ENCODE data around the gene RNF220.
"Not testable (repeated sequence)": the region's sequence is repeated elsewhere in the genome, so short reads cannot be mapped to it uniquely, and the experiment has no call there.

The RNF220 gene

DNA sequence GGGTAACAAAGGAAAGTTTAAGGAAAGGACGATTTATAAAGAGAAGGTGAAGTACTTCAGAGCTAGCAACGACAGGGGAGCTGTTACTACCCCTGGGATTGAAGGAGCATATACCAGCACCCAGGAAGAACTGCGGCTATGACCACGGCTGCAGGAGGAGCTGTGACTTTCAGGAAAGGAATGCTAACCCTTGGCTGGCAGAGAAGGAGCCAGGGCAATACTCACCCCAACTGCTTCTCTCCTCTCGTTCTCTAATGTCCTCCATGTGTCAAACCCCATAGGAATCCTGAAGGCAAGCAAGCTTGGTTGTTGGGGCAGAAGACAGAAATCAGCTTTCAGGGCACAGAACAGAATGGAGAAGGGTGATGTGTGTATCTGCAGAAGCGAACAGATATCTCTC lies 148.7 kb downstream of the RNF220 start:
- DNase-seq: peak; percentile 26

DNA sequence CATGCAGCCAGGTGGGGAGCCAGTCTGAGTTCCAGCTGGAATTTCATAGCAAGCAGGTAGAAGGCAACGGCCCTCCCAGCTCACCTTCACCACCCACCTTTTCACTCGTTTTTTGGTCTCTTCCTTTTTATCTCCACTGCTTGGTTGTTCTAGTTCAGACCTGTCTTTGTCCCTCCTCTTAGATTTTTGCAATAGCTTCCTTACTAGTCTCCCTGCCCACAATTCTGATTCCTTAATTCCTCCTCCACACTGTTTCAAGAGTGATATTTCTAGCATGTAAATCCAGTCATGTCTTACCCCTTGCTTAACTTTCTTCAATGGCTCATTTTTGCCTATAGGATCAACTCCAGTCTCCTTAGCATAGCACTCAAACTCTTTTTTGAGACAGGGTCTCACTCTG lies 149.7 kb downstream of the RNF220 start:
- no peak for DNase-seq

DNA sequence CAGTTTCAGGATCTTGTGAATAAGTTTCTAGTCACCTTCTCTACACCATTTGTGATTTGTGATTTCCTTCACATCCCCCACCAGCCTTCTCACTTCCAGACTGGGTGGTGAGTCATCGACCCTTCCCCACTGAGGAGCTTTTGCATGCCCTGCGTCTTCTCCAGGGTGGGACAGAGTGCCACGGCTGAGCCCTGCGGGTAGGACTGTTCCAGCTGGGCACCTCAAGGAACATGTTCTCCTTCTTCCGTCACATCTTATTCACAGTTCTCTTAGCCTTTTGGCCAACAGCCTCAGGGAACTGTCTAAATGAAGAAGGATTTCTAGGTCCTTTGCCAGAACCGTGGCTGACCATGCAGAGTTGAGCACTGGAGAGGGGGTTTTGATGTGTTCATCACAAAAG lies 152.7 kb downstream of the RNF220 start:
- peak; percentile 28 for DNase-seq

DNA sequence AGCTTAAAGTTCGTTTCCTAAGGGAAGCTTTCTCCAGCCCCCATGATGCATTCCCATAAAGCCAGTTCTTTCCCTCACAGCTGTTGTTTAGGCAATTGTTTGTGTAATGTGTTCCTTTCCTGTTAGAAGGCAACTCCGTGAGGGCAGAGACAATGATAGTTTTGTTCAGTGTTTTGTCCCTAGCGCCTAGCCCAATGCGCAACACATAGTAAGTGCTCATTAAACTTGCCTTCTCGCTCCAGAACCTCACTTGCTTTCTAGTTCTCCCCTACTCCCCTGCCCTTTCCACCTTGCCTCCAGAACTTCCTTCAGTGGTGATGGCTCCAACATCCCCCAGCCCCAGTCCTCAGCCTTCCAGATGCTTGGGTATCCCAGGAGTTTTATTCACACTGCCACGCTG lies 153.8 kb downstream of the RNF220 start:
- no peak for DNase-seq

DNA sequence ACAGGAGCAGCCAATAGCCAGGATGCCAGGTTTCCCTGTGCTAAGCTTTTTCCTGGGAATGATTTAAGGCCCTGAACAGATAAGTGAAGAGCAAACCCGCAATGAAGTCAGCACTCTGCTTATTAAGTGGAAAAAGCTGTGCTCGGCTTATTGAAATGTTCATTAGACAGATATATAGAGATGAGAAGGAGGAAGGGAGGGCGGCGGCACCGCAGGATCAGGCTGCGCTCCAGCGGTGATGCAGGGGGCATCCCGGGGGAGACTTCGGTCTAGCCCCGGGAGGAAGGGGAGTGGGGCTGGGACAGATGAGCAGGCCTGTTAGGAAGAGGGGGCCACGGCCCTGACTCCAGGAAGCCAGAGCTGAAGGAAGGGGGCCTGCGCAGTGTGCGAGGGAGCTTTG lies 154.3 kb downstream of the RNF220 start:
- DNase-seq: peak; percentile 50

DNA sequence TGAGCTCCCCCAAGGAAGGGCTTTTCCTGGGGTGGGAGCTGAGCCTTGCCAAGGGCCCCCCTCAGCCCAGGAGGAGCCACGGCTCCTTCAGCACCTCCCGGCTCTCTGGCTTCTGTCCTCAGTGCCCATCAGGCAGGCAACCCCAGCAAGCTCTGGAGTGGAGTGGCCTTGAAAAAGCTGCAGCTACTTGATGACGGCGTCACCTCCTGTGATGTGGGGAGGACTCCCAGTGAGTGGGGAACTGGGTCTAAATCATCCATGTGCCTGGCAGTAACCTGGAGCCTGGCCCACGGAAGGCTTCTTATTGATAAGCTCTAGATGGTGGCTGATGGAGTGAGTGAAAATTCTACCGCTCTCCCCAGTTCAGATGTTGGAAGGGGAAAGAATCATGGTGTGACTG lies 154.9 kb downstream of the RNF220 start:
- no peak for DNase-seq

DNA sequence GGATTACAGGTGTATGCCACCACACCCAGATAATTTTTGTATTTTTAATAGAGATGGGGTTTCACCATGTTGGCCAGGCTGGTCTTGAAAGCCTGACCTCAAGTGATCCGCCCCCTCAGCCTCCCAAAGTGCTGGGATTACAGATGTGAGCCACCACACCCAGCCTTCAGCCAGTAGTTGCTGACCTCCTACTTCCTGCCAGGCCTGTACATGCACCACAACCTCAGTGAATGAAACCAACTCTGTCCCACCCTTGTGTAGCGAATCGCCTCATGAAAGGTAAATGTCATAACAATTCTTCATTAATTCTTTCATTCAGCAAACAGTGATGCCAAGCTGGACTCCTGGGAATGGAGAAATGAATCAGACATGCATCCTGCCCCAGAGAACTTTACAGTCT lies 155.6 kb downstream of the RNF220 start:
- not testable (repeated sequence) for DNase-seq

DNA sequence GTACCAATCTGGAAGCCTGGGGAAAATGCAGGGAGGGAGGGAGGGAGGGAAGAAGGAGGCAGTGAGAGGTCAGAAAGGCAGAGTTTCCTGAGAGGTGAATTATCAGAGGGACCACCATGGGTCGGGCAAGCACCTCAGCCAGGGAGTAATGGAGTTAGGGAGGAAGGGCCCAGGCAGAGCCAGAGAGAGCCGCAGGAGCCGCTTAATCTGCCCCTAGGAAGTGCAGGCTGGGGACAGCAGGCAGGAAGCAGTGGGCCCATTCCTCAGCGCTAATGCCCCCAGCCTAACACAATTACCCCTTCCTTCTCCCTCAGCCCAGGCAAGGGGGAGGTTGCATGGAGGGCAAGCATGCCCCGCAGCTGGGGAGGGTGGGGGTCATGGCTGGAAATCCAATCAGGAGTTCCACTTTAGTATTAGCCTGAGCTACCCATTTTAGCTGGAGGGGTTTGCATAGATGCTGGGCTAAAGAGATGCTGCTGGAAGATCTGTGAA lies 160.2 kb downstream of the RNF220 start:
- DNase-seq: no peak

DNA sequence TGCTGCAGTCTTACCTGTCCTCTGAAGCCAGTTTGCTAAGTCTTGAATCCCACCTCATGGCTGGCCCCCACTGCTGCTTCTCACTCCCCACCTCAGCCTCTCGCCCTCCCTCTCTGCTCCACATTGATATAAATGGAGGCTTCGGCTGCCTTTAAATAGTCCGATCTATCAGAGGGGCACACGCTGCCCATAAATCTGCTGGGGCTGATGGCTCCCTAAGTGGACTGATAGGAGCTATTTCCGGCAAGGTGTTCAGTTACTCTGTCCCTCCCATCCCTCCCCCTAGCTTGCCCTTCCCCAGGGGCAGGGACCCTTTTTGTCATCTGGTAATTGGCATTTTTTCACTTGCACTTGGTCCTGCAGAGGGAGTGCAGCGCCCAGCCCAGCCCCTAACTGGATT lies 160.8 kb downstream of the RNF220 start:
- no peak for DNase-seq

DNA sequence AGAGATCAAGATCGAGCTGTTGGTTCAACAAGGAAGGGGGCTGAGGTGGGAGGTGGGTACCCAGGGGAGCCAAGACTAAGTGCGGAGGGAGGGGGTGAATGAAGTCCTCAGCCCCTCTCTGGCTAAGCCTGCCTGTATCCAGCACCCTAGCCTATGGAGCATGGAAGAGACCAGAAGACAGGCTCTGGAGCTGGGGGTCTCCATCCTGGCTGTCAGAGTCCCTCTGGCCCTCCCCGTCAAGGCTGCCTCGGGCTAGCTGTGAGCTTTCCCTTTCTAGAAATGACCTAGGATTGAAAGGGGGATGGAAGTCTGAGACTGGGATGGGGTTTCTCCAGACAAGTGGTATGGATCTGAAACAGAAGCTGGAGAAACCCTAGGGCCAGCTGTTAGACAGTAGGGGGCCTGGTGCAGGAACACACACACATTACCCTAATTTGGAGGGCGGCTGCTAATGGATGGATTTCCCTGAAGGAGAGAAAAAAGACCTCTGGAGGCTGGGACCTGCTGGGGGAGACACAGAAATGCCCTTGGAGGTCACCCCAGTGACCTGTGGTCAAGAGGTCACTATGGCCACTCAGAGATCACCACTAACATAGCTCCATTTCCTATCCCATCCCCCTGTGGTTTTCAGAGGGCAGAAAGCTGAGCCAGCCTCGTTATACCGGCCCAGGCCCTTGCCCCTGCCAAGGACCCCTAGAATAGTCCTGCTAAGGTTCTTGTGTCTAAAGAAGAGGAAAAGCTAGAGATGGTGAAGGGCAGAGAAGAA lies 161.4 kb downstream of the RNF220 start:
- DNase-seq: no peak

DNA sequence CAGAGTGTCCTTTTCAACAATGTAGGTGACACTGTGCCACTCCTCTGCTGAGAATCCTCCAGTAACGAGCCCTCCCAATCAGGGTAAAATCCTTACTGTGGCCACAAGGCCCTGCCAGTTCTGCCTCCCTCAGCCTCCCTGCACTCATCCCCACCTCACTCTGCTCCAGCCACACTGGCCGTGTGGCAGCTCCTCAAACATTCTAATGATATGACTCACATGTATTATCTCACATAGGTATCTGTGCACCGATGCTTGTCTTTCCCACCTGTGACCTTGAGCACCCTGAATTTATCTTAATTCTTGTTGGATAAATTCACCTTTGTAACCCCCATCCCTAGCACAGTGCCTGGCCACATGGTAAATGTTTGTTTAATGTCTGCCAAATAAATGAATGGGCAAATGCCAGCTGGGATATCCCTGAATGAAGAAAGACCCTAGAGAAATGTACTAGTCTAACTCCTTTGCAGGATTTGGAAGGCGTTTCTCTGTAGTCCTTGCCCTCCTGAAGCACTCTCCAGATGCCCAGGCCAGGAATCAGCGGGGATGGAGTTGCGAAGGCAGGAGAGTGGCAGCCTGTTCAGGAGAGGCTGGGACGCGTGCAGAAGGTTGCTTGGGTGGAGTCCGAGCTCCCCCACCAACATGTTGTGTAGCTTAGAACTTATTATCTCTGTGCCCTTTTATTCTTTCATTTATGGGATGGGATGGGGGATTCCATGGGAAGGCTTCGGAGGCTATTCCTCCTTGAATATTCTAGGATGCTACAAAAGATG lies 163.3 kb downstream of the RNF220 start:
- DNase-seq: no peak

DNA sequence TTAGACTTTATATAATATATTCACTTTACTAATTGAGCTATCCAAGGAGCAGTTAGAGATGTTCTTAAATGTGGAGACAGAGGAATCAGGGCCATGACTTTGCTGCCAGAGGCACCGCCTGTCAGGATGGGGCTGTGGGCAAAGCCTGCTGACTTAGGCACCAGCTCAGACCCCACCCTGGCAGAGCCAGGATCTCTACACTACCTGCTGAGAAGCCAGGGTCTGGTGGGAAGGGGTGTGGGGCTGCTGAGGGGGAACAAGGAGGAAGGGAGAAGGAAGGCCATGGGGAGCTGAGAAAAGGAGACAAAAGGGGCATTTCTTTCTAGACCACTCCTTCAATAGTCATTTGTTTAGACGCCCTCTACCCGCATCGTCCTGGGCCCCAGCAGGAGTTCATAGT lies 164.4 kb downstream of the RNF220 start:
- DNase-seq: no peak

DNA sequence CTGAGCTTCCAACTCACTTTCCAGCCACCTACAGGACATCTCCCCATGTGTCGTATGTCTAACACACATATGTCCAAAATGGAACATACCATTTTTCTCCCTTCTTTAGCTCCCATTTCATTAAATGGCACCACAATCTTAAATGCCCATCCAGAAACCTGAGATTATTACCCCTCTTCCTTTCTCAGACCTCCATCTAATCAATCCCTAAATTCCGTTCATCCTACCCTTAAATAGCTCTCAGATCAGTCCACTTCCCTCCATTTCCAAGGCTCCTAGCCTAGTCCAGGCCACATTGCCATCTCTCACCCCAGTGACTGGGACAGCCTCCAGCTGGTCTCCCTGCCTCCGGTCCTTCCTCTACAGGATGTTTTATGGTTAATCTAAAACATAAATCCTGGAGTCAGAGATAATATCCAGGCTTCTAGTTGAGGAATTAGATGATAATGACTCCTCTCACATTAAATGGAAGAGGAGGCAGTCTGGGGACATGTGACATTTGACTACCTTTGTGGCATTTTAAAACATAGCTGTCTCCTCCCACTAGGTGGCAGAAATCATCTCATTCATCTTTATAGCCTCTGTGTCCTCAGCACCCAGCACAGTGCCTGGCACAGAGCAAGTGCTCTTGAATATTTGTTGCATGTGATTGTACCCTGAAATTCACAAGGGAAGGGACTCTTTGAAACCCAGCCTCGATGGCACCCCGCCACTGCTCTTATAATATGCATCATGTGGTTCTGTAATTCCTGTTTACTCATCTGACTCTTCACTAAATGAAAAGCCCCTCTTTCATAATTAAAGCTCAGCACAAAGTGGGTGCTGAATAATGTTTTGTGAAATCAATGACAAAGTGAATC lies 166.9 kb downstream of the RNF220 start:
- DNase-seq: no peak

DNA sequence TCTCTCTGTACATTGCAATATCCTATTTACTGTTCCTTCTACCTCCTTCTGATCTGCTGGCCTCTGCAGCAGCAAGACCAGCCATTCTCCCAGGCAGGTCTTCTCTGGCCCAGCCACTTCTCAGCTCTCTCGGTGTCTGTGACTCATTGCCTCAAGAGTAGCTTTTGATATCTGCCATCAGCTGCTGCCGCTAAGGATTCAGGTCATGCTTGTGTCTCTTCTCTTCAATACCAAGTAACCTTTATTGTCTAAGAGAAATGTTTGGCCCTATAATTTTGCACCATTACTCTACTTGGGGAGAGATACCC lies 167.5 kb downstream of the RNF220 start:
- no peak for DNase-seq

DNA sequence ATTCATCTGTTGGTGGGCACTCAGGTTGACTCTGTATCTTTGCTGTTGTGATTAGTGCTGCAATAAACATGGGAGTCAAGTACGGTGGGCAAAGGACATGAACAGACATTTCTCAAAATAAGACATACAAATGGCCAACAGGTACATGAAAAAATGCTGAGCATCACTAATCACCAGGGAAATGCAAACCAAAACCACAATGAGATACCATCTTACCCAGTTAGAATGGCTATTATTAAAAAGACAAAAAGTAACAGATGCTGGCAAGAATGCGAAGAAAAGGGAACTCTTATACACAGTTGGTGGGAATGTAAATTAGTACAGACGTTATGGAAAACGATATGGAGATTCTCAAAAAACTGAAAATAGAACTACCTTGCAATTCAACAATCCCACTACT lies 170.3 kb downstream of the RNF220 start:
- no peak for DNase-seq

DNA sequence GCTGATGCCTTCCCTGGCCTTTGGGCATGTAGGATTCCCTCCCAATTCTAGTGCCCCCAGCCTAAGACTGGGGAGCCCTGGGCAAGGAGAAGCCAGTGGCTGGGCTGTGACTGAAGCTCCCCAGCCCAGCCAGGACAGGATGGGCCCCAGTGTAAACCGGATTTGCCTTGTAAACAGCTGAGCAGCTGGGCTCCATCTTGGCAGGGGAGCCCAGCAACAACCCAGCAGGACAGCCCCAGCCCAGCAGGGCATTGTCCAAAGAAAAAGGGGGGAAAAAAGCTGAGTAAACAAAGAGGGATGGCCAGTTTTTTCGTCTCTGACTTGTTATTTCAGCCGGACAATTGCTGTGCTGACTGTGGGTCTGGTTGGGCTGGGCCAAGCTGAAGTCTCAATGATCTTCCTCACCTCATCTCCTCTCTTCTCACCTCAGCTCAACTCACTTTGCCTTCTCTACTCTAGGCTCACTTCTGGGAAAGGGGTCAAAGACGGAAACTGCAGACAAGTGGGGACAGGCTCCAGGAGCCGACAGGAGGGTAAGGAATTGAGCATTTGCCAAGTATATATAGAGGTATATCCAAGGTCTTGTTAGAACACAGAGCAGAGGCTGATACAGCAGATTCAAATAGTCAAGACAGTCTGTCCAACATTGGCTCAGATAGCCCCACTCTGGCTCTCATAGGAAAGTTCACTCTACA lies 171.5 kb downstream of the RNF220 start:
- DNase-seq: no peak

DNA sequence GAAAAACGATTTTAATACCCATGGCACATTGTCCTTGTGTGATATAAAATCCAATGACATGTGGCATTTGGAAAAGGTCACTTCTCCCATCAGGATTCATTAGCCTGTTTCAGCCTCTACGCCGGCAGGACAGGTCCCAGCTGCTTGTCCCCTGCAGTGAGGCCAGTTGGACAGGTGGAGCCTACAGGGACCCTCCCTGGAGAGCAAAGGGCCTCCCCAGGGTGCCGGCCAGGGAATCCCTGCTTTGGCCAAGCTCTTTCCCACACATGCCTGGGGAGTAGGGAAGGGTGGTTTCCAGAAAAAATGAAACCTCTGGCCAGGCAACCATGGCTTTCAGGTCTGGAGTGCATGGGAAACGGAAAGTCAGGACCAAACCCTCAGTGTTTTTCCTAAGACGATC lies 176.2 kb downstream of the RNF220 start:
- no peak for DNase-seq

DNA sequence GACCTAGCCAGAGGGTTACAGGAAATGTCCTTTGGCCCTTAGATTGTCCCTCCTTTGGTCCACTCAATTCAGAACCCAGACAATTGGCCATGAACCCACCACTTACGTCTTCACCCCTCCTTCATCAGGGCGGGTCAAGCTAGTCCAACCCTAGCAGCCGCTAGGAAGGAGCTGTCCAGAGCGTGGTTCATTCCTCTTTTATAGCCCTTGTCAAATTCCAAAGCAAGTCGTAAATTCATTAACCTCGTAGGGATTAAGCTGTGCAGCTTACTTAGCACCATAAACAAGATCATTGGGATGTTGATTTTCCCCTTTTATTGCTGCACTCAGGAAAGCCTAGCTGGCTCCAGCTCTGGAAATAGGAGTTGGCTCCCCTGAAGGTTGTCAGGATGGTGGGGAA lies 179.1 kb downstream of the RNF220 start:
- DNase-seq: no peak

DNA sequence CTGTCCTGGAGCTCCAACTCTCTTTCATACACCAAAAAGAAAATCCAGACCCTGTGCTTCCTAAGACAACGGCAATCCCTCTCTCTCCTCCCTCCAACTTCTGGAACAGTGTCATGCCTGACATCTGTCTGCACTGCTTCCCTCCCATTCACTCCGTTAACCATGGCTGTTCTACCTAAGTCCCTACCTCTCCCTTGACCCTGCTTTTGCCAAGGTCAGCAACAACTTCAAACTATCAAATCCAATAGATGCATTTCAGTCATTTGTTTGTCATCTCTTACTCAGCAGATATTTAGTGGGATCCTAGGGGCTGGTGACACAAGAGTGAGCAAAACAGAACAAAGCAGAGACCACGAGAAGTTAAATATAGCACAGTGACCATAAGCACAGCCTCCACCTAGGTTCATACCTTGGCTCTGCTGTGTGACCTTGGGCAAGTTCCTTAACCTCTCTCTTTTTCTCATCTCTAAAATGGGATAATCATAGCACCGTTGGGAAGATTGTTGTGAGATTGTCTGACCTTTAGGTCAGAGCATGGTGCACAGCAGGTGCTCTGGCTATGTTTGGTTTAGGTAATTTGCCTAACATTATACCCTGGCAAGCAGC lies 180.4 kb downstream of the RNF220 start:
- DNase-seq: no peak

DNA sequence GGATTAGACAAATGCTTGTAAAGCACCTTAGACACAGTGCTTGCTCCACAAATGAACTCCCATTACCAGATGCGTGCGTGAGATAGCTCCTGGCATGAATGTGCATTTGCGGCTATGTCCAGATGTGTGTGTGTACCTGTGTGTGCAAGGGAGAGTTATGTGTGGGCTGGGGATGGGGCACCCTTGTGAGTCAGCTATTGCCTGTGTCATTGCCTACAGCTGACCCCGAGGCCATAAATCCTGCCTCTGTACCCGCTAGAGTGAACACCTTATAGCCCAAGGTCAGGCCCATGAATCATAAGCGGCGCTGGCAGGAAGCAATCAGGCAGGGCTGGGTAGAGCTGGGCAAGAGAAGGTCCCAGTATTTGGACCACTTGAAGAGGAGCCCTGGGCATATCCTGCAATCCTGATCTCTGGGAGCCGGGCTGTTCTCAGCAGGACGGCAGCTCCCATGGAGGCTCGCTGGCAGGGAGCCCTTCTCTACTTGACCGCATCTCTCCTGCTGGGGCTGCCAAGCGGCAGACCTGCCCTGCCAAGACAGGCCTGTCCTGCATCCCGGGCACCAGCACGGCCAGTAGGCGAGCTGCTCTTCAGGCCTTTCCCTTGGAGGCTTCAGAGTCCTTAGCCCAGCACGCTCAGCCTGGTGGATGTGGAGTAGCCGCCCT lies 182.9 kb downstream of the RNF220 start:
- no peak for DNase-seq

DNA sequence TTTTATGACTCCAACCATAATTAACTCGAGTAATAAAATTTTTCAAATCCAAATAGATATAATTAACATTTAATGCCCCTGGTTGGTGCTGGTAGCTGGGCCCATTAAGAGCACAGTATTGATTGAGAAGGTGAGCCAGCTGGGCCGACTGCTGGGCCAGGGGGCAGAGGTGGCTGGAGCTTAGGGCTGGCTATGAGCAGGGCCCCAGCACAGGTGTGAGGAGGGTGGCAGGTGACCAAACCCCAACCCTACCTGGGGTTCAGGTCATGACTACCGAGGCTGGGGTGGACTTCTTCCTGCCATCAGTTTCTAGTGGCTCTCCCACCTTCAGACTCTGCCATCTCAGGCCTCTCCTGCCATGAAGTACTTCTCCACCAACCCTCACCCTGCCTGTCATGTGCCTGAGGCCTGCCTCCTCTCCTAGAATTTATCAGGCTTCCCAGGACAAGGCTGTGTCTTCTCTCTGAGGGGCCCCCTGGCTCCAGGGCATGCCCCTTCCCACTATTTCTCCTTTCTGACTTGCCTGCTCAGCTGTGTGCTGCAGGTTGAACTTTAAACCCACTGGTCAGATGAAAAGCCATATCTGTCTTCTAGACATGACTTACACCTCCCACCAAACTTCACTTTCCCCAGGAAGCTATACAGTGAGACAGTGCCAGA lies 183.6 kb downstream of the RNF220 start:
- no peak for DNase-seq

All from fibroblast of skin of abdomen (primary cell).